ENCODE data around the gene GABRR3.

DNA sequence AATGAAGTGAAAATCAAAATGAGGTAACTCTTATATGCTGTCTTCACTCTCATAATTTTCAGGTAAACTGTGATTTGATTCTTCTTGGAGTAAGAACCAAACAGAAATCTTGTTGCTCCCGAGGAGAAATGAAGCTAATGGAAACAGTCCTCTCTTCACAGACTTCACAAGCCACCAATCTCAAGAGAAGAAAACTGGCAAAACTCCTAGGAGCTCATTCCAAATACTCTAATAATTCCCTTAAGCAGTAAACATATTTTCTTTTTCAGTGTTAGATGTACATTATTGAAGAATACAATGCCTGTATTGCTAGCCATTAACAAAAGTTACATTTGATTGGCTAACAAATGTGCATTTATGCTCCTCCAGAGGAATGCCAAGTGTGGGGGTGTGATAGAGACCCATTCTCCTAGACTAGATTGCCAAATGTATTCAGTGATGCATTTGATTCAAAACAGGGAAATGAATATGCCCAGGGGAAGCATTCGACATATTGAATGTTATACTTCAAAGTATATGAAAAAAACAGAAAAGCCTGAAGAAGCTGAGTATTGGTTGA lies 51.1 kb downstream of the GABRR3 start:
- TF ChIP-seq, protein P1, sequence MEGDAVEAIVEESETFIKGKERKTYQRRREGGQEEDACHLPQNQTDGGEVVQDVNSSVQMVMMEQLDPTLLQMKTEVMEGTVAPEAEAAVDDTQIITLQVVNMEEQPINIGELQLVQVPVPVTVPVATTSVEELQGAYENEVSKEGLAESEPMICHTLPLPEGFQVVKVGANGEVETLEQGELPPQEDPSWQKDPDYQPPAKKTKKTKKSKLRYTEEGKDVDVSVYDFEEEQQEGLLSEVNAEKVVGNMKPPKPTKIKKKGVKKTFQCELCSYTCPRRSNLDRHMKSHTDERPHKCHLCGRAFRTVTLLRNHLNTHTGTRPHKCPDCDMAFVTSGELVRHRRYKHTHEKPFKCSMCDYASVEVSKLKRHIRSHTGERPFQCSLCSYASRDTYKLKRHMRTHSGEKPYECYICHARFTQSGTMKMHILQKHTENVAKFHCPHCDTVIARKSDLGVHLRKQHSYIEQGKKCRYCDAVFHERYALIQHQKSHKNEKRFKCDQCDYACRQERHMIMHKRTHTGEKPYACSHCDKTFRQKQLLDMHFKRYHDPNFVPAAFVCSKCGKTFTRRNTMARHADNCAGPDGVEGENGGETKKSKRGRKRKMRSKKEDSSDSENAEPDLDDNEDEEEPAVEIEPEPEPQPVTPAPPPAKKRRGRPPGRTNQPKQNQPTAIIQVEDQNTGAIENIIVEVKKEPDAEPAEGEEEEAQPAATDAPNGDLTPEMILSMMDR (optimal IDR thresholded peaks at IDR 0.05 in 1 of 3, IDR thresholded peaks at IDR 0.05 in 1 of 3, conservative IDR thresholded peaks at IDR 0.05 in 1 of 3; ENCODE audit: extremely low read depth in 1 of 3, insufficient read depth in 2 of 3, low read length in 3 of 3): no peak
- no peak for TF ChIP-seq EZH2 (IDR thresholded peaks at IDR 0.05; ENCODE audit: low read length)
